ENCODE results near the gene IL15.
"Not testable (repeated sequence)": the region's sequence is repeated elsewhere in the genome, so short reads cannot be mapped to it uniquely, and the experiment has no call there.

Gene IL15

GRCh38 chr4:141705747-141706377, 69.5 kb downstream of the IL15 start:
- DNase-seq: no peak

DNA sequence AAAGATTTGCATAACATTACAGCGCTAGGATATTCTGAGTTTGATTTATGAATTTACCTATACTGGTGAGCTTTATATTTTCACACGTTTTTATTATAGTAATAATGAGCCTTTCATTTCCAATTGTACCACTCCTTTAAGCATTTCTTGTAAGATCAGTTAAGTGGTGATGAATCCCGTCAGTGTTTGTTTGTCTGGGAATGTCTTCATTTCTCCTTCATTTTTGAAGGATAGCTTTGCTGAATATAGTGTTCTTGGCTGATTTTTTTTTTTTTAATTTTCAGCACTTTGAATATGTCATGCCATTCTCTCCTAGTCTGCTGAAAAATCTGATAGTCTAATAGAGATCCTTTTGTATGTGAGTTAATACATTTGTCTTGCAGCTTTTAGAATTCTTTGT, 70.1 kb downstream of the IL15 start:
- no peak for DNase-seq

- DNase-seq: no peak
Measured at GRCh38 chr4:141711211-141711610, 74.8 kb downstream of the IL15 start.

DNA sequence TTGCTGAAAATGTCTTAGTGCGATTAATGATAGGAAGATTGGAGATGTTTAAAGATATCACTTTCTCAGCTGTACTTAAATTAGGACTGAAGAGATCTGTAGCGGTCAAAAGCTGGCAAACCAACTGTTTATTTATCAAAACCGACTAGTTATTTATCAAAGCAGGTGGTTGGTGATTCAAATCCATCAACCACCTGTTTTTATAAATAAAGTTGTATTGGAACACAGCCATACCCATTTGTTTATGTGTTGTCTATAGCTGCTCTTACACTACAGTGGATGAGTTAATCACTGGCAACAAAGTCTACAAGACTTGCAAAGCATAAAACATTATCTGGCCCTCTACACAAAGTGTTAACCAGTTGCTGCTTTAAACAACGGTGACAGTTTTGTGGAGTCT, 76.8 kb downstream of the IL15 start:
- no peak for DNase-seq

DNA sequence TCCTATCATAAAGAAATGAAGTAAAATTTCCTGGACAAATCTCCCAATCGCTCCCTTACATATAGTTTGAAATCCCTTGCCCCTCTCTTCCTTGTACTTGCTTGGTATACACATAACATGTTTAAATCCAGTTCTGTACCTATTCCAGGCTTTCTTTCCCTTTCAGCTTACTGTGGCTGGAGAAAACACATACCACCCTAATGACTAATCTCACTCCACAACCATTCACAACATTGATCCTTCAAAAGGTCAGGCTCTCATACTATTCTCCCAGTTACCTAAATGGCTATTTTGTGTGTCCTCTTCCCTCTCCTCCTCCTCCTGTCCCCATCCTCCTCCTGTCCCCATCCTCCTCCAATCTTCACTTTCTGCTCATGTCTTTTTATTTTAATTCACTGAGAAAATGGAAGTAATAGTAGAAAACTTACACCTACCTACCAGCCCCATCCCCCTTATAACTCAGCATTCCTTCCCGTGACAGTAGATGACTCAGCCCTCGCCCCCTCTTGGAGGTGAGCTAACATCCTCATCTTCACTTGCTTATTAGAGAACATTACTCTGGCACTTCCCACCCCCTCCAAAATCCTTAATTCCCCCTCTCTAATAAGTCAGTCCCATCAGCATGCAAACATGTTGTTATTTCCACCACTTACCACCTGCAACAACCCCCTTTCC, 77.5 kb downstream of the IL15 start:
- no peak for DNase-seq

DNA sequence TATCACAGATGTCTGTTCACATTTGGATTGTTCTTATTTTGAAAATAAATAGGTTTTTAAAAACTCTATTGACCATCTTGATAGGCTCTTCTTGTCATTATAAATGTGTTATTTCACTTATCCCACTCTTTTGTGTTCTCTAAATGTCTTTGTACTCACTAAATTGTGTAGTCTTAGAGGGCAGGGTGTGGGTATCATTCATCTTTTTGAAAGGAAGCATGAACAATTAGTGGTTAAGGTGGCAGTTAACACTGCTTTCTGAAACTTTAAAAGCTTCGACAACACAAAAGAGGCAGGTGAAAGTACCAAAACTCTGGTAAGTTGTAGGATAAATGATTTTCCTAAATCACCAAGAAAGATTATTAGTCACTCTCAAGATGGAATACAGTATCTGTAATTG, 83.2 kb downstream of the IL15 start:
- DNase-seq: no peak

- DNase-seq: no peak
Measured at GRCh38 chr4:141721174-141721573, 84.8 kb downstream of the IL15 start.

DNA sequence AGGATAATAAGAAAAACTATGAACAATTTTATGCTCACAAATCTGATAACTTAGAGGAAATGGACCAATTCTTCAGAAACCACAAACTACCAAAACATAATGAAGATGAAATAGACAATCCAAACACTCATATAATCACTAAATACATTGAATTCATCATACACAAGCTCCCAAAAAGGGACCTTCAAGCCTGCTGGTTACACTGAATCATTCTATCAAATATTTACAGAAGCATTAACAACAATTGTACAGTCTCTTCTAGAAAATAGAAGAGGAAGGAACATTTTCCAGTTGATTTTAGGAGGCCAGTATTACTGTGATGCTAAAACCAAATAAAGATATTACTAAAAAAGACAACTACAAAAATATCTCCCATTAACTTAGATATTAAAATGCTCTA, 88.3 kb downstream of the IL15 start:
- no peak for DNase-seq

GRCh38 chr4:141727420-141727819, 91.0 kb downstream of the IL15 start:
- no peak for DNase-seq

- DNase-seq: no peak
Measured at GRCh38 chr4:141730805-141731204, 94.4 kb downstream of the IL15 start.

DNA sequence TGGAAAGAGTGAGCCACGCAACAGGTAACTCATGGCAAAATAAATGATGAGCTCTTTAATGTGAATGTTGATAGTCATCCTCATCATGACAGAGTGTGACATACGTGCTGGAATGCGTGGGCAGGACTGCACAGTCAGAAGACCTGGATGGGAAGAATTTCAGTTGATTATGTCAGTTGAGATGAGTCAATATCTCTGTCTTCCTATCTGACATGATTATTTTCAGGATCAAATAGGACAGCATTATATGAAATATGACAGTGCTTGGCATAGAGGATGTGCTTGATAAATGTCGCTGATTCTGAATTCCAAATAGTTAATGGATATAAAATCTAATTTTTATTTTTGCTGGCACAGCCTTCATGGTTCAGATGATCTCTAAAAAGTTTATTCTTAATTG, 95.1 kb downstream of the IL15 start:
- no peak for DNase-seq

- DNase-seq: no peak
Measured at GRCh38 chr4:141739636-141740035, 103.3 kb downstream of the IL15 start.

DNA sequence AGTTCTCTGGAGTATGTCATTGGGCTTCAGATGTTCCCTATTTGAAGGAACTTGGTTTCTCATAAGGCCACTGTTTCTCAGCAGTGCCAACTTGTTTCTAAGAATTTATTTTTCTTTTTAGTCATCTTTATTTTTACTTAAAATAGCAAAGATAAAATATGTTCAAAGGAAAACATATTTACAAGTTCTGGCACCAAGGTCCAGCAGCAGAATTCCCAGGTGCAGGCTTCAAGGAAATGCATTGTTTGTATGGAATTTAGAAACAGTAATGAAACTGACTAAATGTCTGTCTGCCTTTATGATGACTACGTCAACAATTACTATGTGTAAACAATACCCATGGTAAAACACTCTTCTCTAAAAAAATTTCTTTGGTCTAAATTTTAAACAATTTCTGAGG, 109.6 kb downstream of the IL15 start:
- DNase-seq: no peak

DNA sequence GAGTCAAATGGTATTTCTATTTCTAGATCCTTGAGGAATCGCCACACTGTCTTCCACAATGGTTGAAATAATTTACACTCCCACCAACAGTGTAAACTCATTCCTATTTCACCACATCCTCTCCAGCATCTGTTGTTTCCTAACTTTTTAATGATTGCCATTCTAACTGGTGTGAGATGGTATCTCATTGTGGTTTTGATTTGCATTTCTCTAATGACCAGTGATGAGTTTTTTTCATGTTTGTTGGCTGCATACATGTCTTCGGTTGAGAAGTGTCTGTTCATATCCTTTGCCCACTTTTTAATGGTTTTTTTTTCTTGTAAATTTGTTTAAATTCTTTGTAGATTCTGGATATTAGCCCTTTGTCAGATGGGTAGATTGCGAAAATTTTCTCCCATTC, 115.4 kb downstream of the IL15 start:
- not testable (repeated sequence) for DNase-seq

DNA sequence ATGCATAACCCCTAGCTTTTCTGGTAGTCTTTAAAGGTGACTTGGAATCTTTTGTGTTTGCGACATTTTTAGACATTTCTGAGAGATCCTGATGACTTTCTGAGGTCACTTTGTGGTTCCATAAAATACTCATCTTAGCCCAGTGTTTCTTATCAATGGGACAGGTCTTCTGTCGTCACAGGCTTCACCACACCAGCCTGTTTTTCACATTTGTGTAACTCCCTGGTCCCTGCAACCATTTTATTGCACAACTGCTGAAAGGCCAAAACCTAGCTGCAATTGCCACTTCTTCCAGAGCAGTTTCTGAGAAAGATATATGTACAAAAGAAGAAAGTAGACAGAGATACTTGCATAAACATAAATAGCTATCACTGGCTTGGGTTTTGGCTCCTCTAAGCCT, 120.9 kb downstream of the IL15 start:
- no peak for DNase-seq

DNA sequence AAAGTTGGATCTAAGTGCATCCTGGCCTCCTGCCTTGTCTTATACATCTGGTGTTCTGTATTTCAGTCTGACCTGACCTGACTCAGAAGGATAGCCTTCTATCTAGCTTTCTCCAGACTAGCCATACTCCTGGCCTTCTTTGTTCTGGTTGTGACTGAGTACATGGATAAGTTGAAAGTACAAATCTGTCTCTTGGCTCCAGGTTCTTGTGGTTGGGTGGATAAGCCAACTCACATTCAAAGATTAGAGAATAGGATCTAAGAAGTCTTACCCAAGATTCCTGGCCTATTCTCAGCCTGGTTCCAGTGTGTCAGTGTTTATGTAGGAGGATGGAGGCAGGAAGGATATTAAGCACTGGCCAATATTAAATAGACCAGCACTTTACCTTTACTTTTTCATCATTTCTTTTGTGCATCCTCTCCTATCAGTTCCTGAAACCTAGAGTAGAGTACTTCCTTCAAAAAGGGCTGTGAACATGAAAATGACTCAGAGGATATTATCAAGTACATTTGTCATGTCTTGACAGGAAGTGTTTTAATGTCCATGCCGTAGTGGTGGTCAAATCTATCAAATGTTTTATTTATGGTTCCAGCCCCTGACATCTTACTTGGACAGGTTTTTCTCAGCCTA, 123.5 kb downstream of the IL15 start:
- no peak for DNase-seq

GRCh38 chr4:141761926-141762325, 125.5 kb downstream of the IL15 start:
- DNase-seq: no peak

DNA sequence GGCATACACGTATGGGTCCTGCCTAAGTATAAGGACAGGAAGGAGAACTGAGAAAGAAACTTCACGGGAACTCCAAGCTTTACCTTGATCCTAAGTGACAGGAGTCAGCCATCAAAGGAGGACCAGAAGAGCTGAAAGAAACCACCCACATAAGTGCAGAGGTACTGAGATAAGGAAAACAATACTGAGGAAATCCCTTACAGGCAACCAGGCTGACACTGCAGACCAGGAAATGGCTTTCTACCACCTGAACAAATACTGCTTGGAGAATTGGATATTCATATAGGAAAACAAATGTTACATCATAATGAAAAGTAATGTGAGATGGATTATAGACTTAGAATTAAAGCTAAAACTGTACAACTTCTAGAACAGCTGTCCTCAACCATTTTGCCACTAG, 127.0 kb downstream of the IL15 start:
- DNase-seq: no peak

- DNase-seq: no peak
Measured at GRCh38 chr4:141768954-141769353, 132.6 kb downstream of the IL15 start.

DNA sequence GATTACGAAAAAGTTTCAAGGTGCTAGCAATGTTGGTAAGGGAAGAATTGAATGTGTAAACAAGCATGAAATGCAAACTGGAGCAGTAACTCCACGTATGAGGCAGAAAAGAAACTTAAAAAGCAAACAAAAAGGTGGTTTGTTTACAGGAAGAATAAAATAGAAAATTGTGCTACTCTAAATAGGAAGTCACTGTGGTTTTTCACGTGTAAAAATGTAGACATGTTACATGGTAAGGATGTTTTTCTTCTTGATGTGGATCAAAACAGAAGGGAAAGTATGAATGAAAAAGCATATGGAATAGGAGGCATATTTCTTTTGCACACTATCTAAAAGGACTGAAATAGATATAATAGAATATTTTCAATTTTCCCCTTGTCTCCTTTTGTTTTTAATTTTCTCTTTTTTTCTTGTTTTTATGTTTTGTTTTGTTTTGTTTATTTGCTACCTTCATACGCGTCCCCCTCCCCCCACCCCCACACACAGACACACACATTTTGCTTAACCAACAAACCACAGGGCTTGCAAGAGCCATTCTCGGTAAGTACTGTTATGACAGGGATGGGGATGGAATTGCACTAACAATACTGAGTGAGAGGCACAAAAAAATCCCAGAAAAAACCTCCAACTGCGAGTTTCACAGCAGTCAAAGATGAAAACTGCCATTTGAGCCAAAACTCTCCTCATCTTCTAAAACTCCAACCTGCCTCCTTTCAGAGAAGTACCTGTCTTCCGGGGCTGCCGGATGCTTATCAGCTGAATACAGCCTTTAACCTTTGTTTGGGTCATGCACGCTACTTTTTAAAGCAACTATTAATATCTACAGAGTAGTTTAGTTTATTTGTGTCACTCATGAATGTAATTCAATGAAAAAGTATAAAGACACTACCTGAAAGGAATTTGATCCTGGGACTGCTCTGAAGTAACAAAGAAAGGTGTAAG, 135.8 kb downstream of the IL15 start:
- DNase-seq: no peak

GRCh38 chr4:141772838-141773237, 136.5 kb downstream of the IL15 start:
- DNase-seq: no peak

DNA sequence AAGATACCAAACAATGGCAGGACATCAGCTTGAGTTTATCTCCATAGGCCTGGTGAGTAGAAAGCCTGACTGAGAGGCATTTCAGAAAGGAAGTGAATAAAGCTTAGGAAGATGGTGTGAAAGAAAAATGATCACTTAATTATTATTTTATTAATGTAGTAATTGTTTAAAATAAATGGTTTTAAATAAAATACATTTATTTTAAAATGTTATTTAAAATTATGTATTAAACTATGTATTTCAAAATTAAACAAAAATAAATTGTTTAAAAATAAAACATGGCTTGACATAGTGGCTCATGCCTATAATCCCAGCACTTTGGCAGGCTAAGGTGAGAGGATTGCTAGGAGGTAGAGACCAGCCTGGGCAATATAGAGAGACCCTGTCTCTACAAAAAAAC, 145.8 kb downstream of the IL15 start:
- no peak for DNase-seq
